ENCODE data around the gene VPS72. TPM values are rescaled to one million over a fixed set of nuclear protein-coding genes. Genes with fewer than 3 reads are reported as not detected.

Gene VPS72
- total RNA-seq, 1 donor from 2014 or later: 28.2 TPM

DNA sequence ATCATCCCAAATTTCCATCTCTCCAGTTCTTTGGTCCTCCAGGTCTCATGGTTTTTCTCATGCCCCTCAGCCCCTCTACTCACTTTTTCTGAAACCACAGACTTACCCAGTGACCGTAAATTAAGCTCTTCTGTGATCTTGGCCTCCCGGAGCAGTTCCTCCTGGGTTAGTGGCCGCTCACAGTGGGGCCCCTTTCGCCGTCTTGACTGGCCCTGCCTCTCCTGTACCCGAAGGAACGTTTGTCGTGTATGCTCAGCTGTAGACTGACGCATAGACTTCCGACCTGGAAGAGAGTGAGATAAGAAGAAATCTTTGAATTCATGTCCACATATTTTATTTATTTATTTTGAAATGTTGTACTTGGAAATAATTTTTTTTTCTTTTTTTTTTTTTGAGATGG is 5.8 kb downstream of the VPS72 start:
- ATAC-seq: no peak

DNA sequence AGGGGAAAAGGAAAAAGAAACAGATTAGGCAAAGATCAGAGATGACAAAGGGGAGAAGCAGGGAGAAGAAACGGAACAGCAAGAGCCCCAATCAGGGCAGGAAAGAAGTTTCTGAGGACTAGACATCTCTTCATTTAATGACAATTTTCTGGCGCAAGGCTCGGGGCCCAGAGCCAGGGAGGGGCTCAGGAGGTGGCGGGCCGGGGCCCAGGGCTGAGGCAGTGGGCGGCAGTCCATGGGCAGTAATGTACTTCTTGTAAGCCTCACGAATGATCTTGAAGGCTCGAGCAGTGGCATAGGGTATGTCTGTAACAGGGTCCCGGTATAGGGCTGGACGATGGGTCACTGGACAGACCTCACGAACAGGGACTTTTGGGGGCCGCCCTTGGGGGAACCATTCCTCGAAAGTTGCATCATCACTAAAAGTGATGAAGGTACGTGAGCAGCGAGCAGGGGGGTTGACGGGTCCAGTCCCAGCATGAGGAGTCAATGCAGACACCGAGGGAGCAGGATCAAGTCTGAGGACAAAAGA is 13.4 kb downstream of the VPS72 start:
- ATAC-seq: no peak

DNA sequence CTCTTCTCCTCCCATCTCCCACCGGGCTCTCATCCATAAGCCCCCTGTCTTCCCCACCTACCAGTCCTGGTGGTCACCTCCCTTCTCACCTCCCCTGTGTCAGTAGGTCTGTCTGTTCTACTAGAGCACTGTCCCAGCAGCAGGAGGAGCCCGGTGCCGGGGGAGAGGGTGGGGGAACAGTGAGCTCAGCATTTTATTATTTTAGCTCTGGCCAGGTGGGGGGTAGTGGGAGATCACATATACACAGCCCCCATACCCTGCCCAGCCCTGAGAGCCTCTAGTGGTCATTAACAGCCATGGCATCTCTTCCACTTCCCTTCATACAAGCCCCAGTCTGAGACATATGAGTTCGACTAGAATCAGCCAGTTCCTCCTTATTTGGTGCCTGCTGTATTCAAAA is 14.1 kb downstream of the VPS72 start, which contains the start of gene TMOD4:
Gene TMOD4 (minus strand): TSS at position 119 of the 400 bp plus-strand sequence. CDS start 1,106 bp downstream, outside the sequence.
- ATAC-seq: peak; percentile 26

DNA sequence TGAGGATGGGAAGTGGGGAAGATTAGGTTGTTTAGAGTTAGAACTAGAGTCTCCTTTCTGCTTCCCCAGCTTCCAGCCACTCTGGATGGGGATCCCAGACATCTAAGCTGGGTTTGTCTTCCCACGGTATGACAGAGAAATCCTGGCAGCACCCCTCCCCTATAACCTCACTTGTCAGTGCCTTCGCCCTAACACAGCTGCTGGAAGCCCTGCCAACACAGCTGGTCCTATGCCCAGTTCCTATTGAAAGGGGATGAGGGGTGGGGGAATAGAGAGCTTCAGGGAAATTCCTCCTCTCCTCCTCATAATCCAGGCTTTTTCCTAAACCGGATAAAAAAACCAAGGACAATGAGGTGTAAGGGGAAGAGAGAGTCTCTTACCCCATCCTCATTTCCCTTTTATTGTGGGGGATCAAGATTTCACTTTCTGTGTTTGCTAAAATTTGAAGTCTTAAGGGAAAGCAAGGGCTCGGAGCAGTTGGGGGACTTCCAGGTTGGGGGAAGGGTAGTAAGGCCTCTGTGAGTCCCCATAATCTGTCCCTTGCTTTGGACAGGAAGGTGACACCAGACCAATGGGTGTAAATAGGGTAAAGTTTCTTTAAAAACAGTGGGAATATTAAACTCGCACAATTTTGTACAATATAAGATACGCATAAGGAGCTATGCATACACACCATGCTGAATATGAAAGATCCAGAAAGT is 14.8 kb downstream of the VPS72 start:
- ATAC-seq: no peak

DNA sequence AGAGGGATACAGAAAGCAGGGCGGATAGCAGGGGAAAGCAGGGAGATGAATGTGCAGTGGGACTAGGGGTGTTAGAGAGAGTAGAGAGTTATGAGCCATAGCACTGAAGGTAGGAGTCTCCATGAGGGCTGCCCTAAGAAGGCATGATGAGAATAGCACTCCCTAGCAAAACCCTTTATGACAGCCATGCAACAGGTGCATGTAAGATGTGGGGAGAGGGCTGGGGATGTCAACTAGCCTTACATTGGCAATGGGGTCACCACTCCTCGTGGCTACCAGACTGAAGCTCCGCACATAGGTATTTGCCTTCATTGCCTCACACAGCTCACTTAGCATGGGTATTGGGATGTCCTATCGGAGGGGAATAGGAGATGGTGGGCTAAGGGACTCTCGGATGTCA is 18.8 kb downstream of the VPS72 start:
- no peak for ATAC-seq

DNA sequence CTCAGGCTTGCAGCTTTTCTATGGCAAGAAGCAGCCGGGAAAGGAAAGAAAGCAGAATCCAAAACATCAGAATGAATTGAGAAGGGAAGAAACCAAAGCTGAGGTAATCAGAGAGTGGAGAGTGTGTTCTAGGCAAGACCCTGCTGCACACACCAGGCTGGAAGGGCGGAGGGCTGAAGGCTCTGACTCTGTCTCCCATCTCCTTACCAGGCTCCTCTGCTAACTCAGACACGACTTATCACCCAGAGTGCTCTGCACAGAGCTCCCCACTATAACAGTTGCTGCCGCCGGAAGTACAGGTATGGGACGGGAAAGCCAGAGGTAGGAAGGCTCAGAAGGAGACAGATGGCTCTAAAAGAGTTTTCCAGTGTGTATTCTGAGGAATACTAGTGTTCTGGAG is 22.9 kb downstream of the VPS72 start:
- ATAC-seq: no peak

DNA sequence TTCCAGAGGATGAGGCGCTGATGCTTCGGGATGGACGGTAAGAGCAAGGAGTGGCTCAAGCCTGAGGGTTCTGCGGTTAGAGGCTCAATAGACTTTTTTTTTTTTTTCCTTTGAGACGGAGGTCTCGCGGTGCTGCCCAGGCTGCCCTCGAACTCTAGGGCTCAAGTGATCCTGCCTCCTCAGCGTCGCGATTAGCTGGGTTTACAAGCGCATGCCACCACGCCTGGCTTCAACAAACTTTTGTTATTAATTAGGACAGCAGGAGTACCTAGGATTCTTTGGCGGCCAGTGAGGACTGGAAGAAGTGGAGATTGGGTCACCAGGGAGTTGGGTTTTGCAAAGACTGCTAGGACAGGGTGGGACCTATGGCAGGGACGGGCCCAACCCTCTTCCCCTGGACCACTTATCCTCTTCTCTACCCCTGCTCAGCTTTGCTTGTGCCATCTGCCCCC is 23.5 kb downstream of the VPS72 start:
- peak; percentile 32 for ATAC-seq

DNA sequence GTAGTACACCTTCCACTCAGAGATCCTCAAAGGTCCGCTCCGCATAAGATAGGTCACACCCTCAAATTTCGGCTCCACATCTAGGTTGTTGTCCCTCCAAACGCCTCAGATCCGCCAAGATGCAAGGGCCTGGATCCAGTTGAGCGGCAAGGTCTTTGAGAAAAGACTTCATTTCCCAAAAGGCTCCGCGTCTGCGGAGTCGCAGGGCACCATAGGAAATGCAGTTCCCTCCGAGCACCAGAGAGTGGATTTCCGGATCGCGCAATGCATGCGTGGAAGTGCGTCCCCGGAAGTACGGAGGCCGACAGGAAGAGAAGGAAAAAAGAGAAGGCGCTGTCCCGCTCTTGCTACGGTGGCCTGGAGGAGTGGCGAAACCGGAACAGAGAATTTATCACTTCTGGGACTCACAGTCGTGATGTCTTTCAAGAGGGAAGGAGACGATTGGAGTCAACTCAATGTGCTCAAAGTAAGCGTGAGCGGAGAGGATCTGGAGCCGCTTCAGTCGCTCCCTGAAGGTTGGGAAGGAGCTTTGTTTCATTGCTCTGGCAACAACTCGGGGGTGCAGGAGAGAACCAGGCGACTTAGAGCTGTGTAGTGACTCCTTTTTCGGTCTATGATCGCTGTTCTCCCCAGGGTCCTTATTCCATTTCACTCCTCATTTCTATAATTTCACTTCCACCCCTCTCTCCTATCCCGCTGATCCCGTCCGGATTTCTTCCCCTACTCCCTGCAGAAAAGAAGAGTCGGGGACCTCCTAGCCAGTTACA is 24.1 kb downstream of the VPS72 start, which contains the start of the genes LYSMD1 and SCNM1:
Gene LYSMD1 (minus strand): TSS at position 165 of the 767 bp plus-strand sequence. CDS start 644 bp downstream, outside the sequence.
Gene SCNM1 (plus strand): TSS at position 407 of the 767 bp plus-strand sequence. CDS start 9 bp downstream, at position 416.
- peak; percentile 93 for ATAC-seq

DNA sequence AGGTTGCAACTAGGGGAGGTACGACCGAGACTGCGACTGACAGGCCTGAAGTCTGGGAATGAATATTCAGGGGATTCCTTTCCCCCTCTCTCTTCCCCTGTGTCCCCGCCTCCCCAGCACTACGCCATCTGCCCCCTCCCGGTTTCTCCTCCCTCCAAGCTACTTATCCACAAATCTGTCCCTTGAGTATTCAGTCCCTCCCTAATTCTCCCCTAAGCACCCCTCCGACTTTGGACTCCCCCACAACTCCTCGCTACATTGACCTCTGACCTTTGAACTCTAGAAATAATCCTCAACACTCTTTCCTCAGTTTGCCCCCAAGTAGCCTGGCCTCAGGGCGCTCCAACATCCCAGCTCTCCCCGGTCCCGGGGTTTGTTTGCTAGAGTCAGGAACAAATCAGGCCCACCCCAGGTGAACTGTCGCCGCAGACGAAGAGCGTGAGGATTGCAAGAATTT is 24.7 kb downstream of the VPS72 start:
- no peak for ATAC-seq

DNA sequence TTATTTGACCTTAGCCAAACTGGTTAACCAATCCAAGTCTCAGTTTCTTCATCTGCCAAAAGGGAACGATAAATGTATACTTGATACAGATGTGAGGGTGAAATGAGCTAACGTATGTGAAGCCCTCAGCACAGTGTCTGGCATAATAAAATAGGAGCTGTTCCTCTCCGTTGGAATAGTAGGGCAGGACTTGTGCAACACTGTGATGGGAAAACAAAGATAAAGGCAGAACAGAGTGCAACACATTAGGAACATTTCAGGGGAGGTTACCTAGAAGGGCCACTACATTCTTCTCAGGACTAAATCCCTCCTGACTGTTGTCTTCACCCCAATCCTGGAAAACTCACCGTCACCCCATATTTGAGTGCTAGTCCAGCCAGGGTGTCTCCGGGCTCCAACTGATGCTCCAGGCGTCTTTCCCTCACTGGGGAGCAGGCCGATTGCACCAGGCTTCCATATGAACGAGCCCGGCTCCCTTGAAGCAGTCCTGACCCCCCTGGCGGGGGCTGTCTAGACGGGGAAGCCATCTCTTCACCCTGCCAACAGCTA is 25.2 kb downstream of the VPS72 start:
- ATAC-seq: peak; percentile 20

DNA sequence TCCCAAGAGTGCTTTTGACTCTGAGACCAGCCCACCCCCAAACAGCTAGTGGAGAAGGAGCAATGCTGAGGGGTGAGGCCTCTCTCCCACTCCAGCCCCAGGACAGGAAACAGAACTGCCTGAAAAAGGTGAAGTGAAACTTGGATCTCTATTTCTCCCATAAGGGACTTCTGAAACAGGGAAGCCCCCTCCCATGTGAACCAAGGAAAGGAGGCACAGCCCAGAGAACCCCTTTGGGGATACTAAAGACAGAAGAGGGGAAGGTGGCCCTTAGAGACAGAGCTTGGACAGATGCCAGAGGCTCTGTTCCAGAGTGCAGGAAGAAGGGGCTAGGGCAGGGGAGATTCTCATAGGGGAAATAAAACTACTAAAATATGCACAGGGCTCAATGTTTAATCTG is 30.6 kb downstream of the VPS72 start:
- no peak for ATAC-seq

DNA sequence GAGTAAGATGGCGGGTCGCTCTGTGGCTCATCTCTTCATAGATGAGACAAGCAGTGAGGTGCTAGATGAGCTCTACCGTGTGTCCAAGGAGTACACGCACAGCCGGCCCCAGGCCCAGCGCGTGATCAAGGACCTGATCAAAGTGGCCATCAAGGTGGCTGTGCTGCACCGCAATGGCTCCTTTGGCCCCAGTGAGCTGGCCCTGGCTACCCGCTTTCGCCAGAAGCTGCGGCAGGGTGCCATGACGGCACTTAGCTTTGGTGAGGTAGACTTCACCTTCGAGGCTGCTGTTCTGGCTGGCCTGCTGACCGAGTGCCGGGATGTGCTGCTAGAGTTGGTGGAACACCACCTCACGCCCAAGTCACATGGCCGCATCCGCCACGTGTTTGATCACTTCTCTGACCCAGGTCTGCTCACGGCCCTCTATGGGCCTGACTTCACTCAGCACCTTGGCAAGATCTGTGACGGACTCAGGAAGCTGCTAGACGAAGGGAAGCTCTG is 31.2 kb downstream of the VPS72 start:
- no peak for ATAC-seq

DNA sequence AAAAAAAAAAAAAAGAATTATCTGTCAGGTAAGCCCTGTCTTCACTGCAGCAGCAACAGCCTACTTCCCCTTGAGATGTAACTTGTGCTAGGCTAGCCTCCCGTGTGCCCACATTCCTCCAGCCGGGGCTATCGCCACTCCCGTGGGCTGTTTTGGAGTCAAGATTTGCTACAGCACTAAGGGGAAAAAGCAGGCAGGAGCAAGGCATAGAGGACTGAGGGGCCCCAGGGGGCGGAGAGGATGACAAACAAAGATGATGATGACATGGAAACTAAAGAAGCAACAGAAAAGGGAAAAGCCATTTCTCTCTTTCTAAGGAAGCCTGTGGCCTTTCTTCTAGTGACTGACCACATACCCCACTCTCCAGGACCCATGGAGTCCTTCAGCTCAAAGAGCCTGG is 31.7 kb downstream of the VPS72 start:
- no peak for ATAC-seq

DNA sequence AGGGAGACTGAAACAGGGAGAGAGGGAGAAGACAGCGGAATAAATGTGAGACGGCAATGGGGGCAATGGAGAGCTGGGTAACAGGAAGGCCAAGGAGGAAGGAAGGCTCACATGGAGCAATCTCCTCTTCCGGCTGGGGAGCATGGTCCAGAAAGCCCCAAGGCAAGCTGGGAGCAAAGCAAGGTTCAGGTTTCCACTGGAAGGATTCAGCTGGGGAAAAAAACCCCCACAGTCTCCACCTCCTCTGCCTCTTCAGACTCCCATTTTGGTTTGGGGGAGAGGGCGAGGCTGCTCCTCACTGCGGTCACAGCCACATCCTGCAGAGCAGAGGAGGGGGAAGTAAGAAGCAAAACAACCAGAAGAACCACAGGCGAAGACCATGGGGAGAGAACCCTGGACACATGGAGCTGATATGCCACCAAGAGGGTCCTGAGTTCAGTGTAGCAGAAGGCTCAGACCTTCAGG is 32.9 kb downstream of the VPS72 start:
- ATAC-seq: peak; percentile 4

DNA sequence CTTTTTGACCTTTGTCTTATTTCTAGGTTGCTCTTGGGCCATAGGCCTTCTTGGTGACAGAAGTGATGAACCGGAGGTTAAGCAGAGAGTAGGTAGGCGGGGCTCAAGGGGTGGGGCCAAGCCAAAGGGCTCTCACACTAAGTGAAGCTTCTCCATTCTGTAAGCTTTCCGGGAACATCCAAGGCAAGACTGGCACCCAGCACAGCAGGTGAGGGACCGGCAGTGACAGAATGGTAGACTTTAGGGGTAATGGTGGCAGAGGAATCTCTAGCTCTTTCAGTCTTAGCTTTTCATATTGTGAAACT is 33.5 kb downstream of the VPS72 start, which contains the start of gene TNFAIP8L2:
Gene TNFAIP8L2 (plus strand): TSS at position 135 of the 305 bp plus-strand sequence. CDS start 2,049 bp downstream, outside the sequence.
- ATAC-seq: peak; percentile 65

DNA sequence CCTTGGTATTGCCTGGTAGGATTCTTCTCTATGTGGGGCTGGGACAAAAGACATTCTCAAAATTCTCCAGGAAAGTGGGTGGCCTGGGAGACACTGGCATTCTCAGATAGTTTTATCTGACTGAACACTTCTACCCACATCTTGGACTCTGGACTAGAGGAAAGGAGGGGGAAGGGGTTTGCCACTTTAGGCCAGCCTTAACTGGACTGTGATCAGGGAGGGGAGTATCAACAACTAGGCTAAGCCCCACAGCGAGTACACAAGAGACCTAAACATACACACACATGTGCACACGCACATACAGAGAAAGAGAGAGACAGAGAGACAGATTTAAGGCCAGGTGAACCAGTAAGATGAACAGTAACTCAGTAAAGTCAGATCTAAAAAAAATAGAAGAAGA is 42.3 kb downstream of the VPS72 start:
- ATAC-seq: no peak

DNA sequence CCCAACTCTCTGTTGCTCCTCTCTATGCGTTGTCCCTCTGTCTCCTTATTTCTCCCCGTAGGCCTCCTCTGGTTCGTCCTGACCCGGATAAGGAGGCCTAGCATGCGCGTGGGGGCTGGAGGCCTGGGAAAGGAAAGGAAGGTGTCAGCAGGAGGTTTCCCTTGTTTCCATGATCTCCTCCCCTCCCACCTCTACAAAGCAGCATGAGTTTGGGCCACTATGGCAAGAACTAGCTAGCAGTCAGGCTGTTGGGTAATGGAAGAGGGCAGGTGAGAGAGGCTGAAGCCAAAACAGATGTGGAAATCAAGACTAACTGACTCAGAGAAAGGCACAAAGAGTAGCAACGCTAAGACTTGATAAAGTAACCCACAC is 42.9 kb downstream of the VPS72 start:
- ATAC-seq: peak; percentile 24

DNA sequence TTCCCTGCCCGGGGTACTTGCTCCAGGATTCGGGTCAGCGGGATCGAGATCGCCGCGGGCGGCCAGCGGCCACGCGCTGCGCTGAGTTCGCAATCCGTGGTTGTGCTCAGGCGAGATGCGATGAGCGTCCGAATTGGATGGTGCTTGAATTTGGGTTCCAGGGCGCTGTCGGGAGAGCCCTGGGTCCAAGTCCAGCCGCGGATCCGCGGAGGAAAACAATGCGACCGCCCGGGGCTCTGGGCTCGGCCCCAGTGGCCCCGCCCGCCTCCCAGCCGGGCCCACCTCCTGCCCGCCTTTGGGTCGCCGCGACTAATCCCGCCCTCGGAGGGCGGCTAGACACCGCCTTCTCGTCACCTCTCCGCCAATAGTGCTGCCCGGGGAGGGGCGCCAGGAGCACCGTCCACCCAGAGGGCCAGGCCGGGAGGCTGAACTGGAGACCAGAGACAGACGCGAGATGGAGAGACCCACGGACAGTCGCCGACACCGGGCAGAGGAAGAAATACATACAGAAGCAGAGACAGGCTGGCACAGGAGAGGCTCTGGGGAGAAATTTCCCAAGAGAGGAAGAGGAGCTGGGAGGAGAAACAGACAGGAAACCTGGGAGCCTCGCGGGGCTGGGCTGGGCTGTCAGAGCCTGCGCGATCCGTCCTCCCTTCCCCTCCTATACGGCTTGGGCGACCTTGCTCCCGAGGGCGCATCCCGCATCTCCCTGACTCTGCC is 43.4 kb downstream of the VPS72 start, which contains the start of gene SEMA6C:
Gene SEMA6C (minus strand): TSS at position 220 of the 720 bp plus-strand sequence. CDS start 4,010 bp downstream, outside the sequence.
- peak; percentile 96 for ATAC-seq

DNA sequence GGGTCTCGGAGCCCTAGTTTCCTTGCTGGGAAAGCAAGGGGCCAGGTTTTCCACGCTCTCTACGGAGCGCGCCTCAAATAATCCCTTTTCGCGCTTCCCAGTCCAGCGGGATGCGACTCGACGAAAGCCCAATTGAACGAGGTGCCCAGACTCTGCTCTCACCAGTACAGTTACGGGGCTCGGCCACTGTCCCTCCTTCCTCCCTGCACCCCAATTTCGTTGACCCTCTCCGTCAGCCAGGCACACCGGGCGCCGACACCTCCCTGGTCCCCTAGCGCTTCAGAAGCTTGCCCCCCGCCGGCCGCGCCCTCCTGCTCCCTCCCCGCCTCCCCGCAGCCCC is 44.0 kb downstream of the VPS72 start:
- peak; percentile 2 for ATAC-seq

DNA sequence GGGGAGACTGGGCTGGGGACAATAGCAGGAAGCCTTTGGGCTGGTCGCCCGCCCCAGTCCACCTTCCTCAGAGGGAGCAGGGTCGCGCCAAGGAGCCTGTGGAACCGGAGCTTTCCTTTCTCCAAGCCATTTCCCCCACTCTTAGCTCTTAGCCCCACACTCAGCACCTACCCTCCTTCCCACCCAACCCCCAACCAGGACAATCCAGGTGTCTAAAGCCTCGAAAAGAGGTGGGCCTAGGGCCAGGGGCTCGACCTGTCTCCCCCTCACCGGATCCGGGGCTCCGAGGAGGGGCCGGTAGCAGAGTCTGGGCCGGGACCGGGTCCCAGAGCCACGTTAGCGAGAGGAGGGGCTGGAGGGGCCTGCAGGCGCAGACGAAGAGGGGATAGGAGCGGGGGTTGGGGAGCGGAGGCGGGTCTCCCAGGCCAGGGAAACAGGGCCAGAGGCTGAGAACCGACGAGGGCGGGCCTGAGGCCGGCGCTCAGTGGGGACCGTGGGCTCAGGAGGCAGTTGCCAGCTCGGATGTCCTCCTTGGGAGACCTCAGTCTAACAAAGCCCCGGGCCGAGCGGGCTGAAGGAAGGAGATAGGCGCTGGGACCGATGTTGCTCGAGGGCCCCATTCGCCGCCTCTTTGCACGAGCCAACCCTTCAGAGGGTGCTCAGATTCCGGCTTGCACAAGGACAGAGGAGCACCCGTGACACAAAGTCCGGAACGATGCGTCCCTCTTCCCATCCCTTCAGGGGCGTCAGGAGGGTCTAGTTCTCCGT is 44.5 kb downstream of the VPS72 start:
- peak; percentile 16 for ATAC-seq
